SK-N-SH (cell line): ENCODE data around the gene KRT13. TPM values are rescaled to one million over a fixed set of nuclear protein-coding genes. Genes with fewer than 3 reads are reported as not detected.
A peak's percentile ranks its signal among the peaks of the same experiment; 100 is the strongest.

Experiments used
- CTCF ChIA-PET: fragments of 300-600, 350-600 bp; formaldehyde crosslinking; extraction: SDS; loops from one replicate; lab custom pipeline; 2021; lab: Yijun Ruan, JAX
- POLR2A ChIA-PET: fragments of 350-600 bp; sonication (Branson Sonifier 250); formaldehyde crosslinking; extraction: SDS; loops from one replicate; lab custom pipeline; 2020; ENCODE audit warnings: antibody characterized with exemption, inconsistent platforms; lab: Yijun Ruan, JAX
- DNase-seq: peaks from one replicate; pipeline ENCODE4 v3.0.0; 2012
- H2AFZ ChIP-seq: fragments of 200-600 bp; sonication (generic); 2 replicates; pipeline ENCODE4 v1.8.1; 2016; ENCODE audit warnings: antibody characterized with exemption, mild to moderate bottlenecking, low read depth
- H3F3A ChIP-seq: fragments of 200-600 bp; sonication (generic); replicated peaks from 2 replicates; pipeline ENCODE3; 2016; ENCODE audit warnings: antibody characterized with exemption, mild to moderate bottlenecking; ENCODE audit not compliant: insufficient read depth
- H3K27ac ChIP-seq, 2 experiments: fragments of 200-500 bp in 1 of 2; fragments of 200-600 bp in 1 of 2; sonication (Bioruptor generic) in 1 of 2; sonication (generic), shearing (Covaris generic) in 1 of 2; 2 replicates each; pipeline versions ENCODE4 v1.5.1 to v1.6.1; 2014 to 2016; ENCODE audit warnings: low read depth in 2 of 2, inconsistent platforms in 1 of 2, low read length in 1 of 2, mild to moderate bottlenecking in 1 of 2, mixed read lengths in 1 of 2
- H3K27me3 ChIP-seq: fragments of 200-600 bp; sonication (generic), shearing (Covaris generic); 2 replicates; pipeline ENCODE4 v1.6.1; 2016; ENCODE audit warnings: mixed run types; ENCODE audit not compliant: insufficient read depth
- H3K36me3 ChIP-seq, 2 experiments: fragments of 200-500 bp in 1 of 2; fragments of 200-600 bp in 1 of 2; sonication (Bioruptor generic) in 1 of 2; sonication (generic) in 1 of 2; replicated peaks in 1 of 2; 2 replicates each; pipeline versions ENCODE3 to v1.5.1; 2014 to 2016; ENCODE audit warnings: low read length in 1 of 2, mild to moderate bottlenecking in 1 of 2; ENCODE audit not compliant: insufficient read depth in 2 of 2, control insufficient read depth in 1 of 2
- H3K4me1 ChIP-seq, 2 experiments: fragments of 200-500 bp in 1 of 2; fragments of 200-600 bp in 1 of 2; sonication (Bioruptor generic) in 1 of 2; sonication (generic), shearing (Covaris generic) in 1 of 2; 2 replicates each; pipeline versions ENCODE4 v1.5.1 to v1.6.1; 2014 to 2016; ENCODE audit warnings: low read depth in 1 of 2, low read length in 1 of 2, mixed run types in 1 of 2; ENCODE audit not compliant: insufficient read depth in 2 of 2, control insufficient read depth in 1 of 2
- H3K4me2 ChIP-seq: fragments of 200-600 bp; sonication (generic), shearing (Covaris generic); 2 replicates; pipeline ENCODE4 v1.6.1; 2017; ENCODE audit warnings: mixed run types
- H3K4me3 ChIP-seq, 2 experiments: fragments of 200-500 bp in 1 of 2; fragments of 200-600 bp in 1 of 2; sonication (Bioruptor generic) in 1 of 2; sonication (generic), shearing (Covaris generic) in 1 of 2; 2 replicates each; pipeline versions ENCODE4 v1.5.1 to v1.8.1; 2014 to 2016; ENCODE audit warnings: low read depth in 2 of 2, inconsistent platforms in 1 of 2, low read length in 1 of 2, mild to moderate bottlenecking in 1 of 2, mixed read lengths in 1 of 2, moderate library complexity in 1 of 2
- H3K79me2 ChIP-seq: fragments of 200-600 bp; sonication (generic); 2 replicates; pipeline ENCODE4 v1.8.1; 2017; ENCODE audit warnings: mild to moderate bottlenecking; ENCODE audit not compliant: insufficient read depth
- H3K9ac ChIP-seq: fragments of 200-600 bp; sonication (generic); 2 replicates; pipeline ENCODE4 v1.6.1; 2017; ENCODE audit warnings: mixed run types
- H3K9me2 ChIP-seq: fragments of 200-600 bp; sonication (generic); 2 replicates; pipeline ENCODE4 v1.6.1; 2017; ENCODE audit warnings: mixed run types
- H3K9me3 ChIP-seq: fragments of 200-600 bp; sonication (generic); 2 replicates; pipeline ENCODE4 v1.6.1; 2017; ENCODE audit warnings: mixed run types, mild to moderate bottlenecking, moderate library complexity
- H4K20me1 ChIP-seq: fragments of 200-600 bp; sonication (generic); 2 replicates; pipeline ENCODE4 v1.6.1; 2017; ENCODE audit warnings: mild to moderate bottlenecking, mixed run types; ENCODE audit not compliant: insufficient read depth
- CHD2 ChIP-seq: fragments of 150-350 bp; IDR thresholded peaks from 2 replicates; pipeline ENCODE4 v1.6.1; 2018; ENCODE audit warnings: low read length; ENCODE audit not compliant: partially characterized antibody
- ELF1 ChIP-seq: IDR thresholded peaks from 2 replicates; pipeline ENCODE4 v1.4.0; 2012
- EZH2phosphoT487 ChIP-seq: fragments of 200-600 bp; sonication (generic); IDR thresholded peaks from 2 replicates; pipeline ENCODE4 v1.6.1; 2017; ENCODE audit warnings: low read depth, mixed run types, mild to moderate bottlenecking, antibody characterized with exemption, moderate library complexity, borderline replicate concordance
- FOXM1 ChIP-seq: IDR thresholded peaks from 2 replicates; pipeline ENCODE4 v1.4.0; 2012; ENCODE audit warnings: low read depth, mild to moderate bottlenecking
- GATA2 ChIP-seq: sonication (generic); formaldehyde crosslinking; IDR thresholded peaks from 2 replicates; pipeline ENCODE4 v1.5.0; 2020; ENCODE audit warnings: mild to moderate bottlenecking, missing genetic modification reagents
- NFIC ChIP-seq: IDR thresholded peaks from 2 replicates; pipeline ENCODE4 v1.4.0; 2012; ENCODE audit warnings: borderline replicate concordance
- POLR2AphosphoS5 ChIP-seq: IDR thresholded peaks from 2 replicates; pipeline ENCODE4 v1.6.1; 2012; ENCODE audit warnings: low read depth, low read length
- RAD21 ChIP-seq: IDR thresholded peaks from 2 replicates; pipeline ENCODE4 v1.6.1; 2012; ENCODE audit warnings: mild to moderate bottlenecking, low read length
- RCOR1 ChIP-seq: fragments of 150-350 bp; IDR thresholded peaks from 2 replicates; pipeline ENCODE4 v1.6.1; 2017; ENCODE audit warnings: antibody characterized with exemption, low read length
- RFX5 ChIP-seq: IDR thresholded peaks from 2 replicates; pipeline ENCODE4 v1.6.1; 2012; ENCODE audit warnings: mild to moderate bottlenecking, improper control_type of control experiment, low read length
- RXRA ChIP-seq: IDR thresholded peaks from 2 replicates; pipeline ENCODE4 v1.4.0; 2012; ENCODE audit warnings: low read depth, mild to moderate bottlenecking, borderline replicate concordance
- SIN3A ChIP-seq: IDR thresholded peaks from 2 replicates; pipeline ENCODE4 v1.6.1; 2012; ENCODE audit warnings: low read depth, mild to moderate bottlenecking, low read length, moderate library complexity, borderline replicate concordance
- SMC3 ChIP-seq: IDR thresholded peaks from 2 replicates; pipeline ENCODE4 v1.6.1; 2012; ENCODE audit warnings: low read depth, low read length, improper control_type of control experiment
- TAF1 ChIP-seq: IDR thresholded peaks from 2 replicates; pipeline ENCODE4 v1.6.1; 2012; ENCODE audit warnings: low read depth, mild to moderate bottlenecking, low read length, moderate library complexity, borderline replicate concordance
- TEAD4 ChIP-seq: IDR thresholded peaks from 2 replicates; pipeline ENCODE4 v1.4.0; 2012; ENCODE audit warnings: mild to moderate bottlenecking, borderline replicate concordance; ENCODE audit not compliant: insufficient read depth
- WGBS: methylation state at CpG from one replicate; pipeline ENCODE4 v1.1.6; 2017; ENCODE audit warnings: low lambda C conversion rate; 5-methylcytosine and 5-hydroxymethylcytosine counted together
- polyA plus RNA-seq, 3 experiments: library from polyadenylated mRNA; depleted of rRNA; stranded (reverse); fragments of >200 nt; gene quantifications; 2 replicates each; pipeline ENCODE4 v1.2.3, GENCODE V29; 2012
- TF ChIP-seq, protein P1 (sequence below): fragments of 200-600 bp; sonication (generic); IDR thresholded peaks from 2 replicates; pipeline ENCODE4 v1.6.1; 2017; ENCODE audit warnings: antibody characterized with exemption, mild to moderate bottlenecking, moderate library complexity
- TF ChIP-seq, protein P2 (sequence below): fragments of 150-350 bp; IDR thresholded peaks from 2 replicates; pipeline ENCODE4 v1.6.1; 2016; ENCODE audit warnings: mild to moderate bottlenecking, low read depth, low read length

The KRT13 gene
- polyA plus RNA-seq, 1 of the 3 experiments (the other 2 are of a cell fraction): 0.39 TPM

DNA sequence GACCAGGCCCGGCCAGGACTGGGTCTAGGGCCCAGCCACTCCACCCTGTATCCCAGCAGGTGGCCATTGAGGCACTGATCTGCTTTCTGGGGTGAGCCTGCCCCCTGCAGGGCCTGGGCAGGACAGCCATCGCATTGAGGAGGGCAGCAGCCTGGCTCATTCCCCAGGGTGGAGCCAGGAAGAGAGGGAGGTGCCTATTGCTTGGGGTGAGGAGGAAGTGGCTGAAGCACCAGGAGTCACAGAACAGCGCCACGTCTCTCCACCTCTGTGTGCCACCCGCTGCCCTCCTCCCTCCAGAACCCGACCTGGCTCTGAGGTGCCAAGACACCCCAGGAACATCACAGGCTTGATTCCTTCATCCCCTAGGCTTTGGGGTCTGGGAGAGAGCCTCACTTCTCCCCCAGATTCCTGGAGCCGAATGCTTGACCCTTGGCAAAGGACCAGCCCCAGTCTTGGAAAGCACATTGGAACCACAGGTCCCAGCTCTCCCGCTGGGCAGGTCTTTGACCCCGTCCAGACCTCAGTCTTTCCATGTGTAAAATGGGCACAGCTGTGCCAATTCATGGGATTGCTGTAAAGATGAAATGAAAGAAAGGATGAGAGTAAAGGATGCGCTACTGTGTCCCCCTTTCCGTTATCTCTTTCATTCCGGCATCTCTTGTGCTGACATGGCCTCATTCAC lies 8.5 kb downstream of the KRT13 start:
- ChIA-PET CTCF (interaction anchor here (0.7 to 8.5 kb wide), 10 partner anchors 9 to 194 kb away, joined by 3 to 67 read pairs (median 3); partner anchors contain the start of gene KRTAP29-1), POLR2A (no interaction called here)
- Histone ChIP-seq H4K20me1 (no peaks in the 10 kb centered on the region), H3K4me3 (no peak overlapping the region), H3K9ac (no peak overlapping the region), H3F3A (no peaks in the 10 kb centered on the region), H3K4me1 (peaks cover 11 to 23% of the 10 kb centered on the region in 2 experiments; a peak in 3 of 4 replicates), H3K4me2 (no peak overlapping the region), H3K9me3 (no peaks in the 10 kb centered on the region), H2AFZ (peak overlapping the region; percentile 70; the same call in 1 of the 2 replicates), H3K36me3 (no peaks in the 10 kb centered on the region), H3K79me2 (no peaks in the 10 kb centered on the region), H3K9me2 (no peaks in the 10 kb centered on the region), H3K27me3 (no peaks in the 10 kb centered on the region), H3K27ac (no peak overlapping the region)
- TF ChIP-seq SMC3 (peak; percentile 80), RFX5 (no peak), RAD21 (peak; percentile 73), RXRA (no peak), ELF1 (peak; percentile 25; the same call in 1 of the 2 replicates)
- TF ChIP-seq, protein P1, sequence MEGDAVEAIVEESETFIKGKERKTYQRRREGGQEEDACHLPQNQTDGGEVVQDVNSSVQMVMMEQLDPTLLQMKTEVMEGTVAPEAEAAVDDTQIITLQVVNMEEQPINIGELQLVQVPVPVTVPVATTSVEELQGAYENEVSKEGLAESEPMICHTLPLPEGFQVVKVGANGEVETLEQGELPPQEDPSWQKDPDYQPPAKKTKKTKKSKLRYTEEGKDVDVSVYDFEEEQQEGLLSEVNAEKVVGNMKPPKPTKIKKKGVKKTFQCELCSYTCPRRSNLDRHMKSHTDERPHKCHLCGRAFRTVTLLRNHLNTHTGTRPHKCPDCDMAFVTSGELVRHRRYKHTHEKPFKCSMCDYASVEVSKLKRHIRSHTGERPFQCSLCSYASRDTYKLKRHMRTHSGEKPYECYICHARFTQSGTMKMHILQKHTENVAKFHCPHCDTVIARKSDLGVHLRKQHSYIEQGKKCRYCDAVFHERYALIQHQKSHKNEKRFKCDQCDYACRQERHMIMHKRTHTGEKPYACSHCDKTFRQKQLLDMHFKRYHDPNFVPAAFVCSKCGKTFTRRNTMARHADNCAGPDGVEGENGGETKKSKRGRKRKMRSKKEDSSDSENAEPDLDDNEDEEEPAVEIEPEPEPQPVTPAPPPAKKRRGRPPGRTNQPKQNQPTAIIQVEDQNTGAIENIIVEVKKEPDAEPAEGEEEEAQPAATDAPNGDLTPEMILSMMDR: peak; percentile 74
- TF ChIP-seq, protein P2, sequence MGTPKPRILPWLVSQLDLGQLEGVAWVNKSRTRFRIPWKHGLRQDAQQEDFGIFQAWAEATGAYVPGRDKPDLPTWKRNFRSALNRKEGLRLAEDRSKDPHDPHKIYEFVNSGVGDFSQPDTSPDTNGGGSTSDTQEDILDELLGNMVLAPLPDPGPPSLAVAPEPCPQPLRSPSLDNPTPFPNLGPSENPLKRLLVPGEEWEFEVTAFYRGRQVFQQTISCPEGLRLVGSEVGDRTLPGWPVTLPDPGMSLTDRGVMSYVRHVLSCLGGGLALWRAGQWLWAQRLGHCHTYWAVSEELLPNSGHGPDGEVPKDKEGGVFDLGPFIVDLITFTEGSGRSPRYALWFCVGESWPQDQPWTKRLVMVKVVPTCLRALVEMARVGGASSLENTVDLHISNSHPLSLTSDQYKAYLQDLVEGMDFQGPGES: no peak
- DNase-seq: peak; percentile 82
- WGBS: 63% methylated on average over 11 of the region's 12 CpGs

DNA sequence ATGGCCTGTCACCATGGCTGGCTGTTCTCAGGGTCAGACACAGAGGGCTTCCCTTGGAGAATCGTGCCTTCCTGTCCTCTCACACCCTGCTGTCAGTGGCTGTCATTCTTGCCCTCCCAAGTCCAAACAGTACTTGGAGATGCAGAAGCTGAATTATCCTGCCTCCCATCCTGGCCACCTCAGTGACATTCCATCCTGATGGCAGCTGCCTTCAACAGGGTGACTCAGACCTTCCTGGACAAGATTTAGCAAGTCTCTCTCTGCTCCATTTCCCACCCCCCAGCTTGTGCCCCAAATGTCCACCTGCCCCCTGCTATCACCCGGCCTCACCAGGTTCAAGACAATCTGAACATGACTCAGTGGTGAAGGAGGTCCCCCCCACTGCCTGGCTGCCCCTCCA lies 10.9 kb downstream of the KRT13 start:
- Histone ChIP-seq H3K9me2 (no peaks in the 10 kb centered on the region), H3K4me1 (peaks cover 5 to 14% of the 10 kb centered on the region in 2 experiments; a peak in 2 of 4 replicates), H3K4me2 (no peak overlapping the region), H3K4me3 (no peak overlapping the region), H2AFZ (no peak overlapping the region), H3K27ac (no peak overlapping the region), H4K20me1 (no peaks in the 10 kb centered on the region), H3K9ac (no peak overlapping the region), H3K36me3 (no peaks in the 10 kb centered on the region), H3K27me3 (no peaks in the 10 kb centered on the region), H3K79me2 (no peaks in the 10 kb centered on the region), H3F3A (no peaks in the 10 kb centered on the region)
- no peak for DNase-seq
- ChIA-PET CTCF (interaction anchor here (1.0 to 8.5 kb wide), 6 partner anchors 17 to 168 kb away, joined by 3 to 67 read pairs (median 4); partner anchors contain the start of gene KRT15), POLR2A (no interaction called here)
- 53% methylated on average over 2 of the region's 2 CpGs for WGBS
- TF ChIP-seq CHD2 (no peak), RCOR1 (no peak), EZH2phosphoT487 (no peak), GATA2 (no peak), TAF1 (no peak), RFX5 (no peak), TEAD4 (no peak), FOXM1 (no peak), SIN3A (no peak), POLR2AphosphoS5 (no peak), NFIC (no peak)
- TF ChIP-seq, protein P1: no peak
- TF ChIP-seq, protein P2: no peak
- TF ChIP-seq, all 33 proteins: peak for 0
- H3K9me3 ChIP-seq: no peaks in the 10 kb centered on the region
